ENCODE data around the gene ASTN1. TPM values are rescaled to one million over a fixed set of nuclear protein-coding genes. Genes with fewer than 3 reads are reported as not detected.

Gene ASTN1
- total RNA-seq, 1 donor from 2014 or later = not detected

GRCh38 chr1:176849281-176849680, 315.2 kb downstream of the ASTN1 start:
- Histone ChIP-seq H3K4me3 (ENCODE audit: low read depth, low read length) (no peak overlapping the region), H3K36me3 (ENCODE audit: control insufficient read depth, insufficient read depth, low read length) (no peaks in the 10 kb centered on the region), H3K27me3 (ENCODE audit: control insufficient read depth, insufficient read depth, low read length) (no peaks in the 10 kb centered on the region)
- FAIRE-seq = no peak
- DNase-seq (ENCODE audit: low read depth) = no peak
- TF ChIP-seq CTCF (IDR thresholded peaks at IDR 0.05; ENCODE audit: insufficient read depth, low read length, severe bottlenecking) = no peak

GRCh38 chr1:176847052-176847451, 317.5 kb downstream of the ASTN1 start:
- Histone ChIP-seq H3K27me3 (ENCODE audit: control insufficient read depth, insufficient read depth, low read length) (no peaks in the 10 kb centered on the region), H3K36me3 (ENCODE audit: control insufficient read depth, insufficient read depth, low read length) (no peaks in the 10 kb centered on the region), H3K4me3 (ENCODE audit: low read depth, low read length) (no peak overlapping the region)
- DNase-seq (ENCODE audit: low read depth) = no peak
- FAIRE-seq = no peak
- TF ChIP-seq CTCF (IDR thresholded peaks at IDR 0.05; ENCODE audit: insufficient read depth, low read length, severe bottlenecking) = no peak

GRCh38 chr1:176843352-176844297, 320.9 kb downstream of the ASTN1 start:
- Histone ChIP-seq H3K4me3 (ENCODE audit: low read depth, low read length) (no peak overlapping the region), H3K27me3 (ENCODE audit: control insufficient read depth, insufficient read depth, low read length) (no peaks in the 10 kb centered on the region), H3K36me3 (ENCODE audit: control insufficient read depth, insufficient read depth, low read length) (no peaks in the 10 kb centered on the region)
- DNase-seq (ENCODE audit: low read depth) = peak; percentile 24
- FAIRE-seq = no peak
- TF ChIP-seq CTCF (IDR thresholded peaks at IDR 0.05; ENCODE audit: insufficient read depth, low read length, severe bottlenecking) = peak; percentile 27

GRCh38 chr1:176841238-176841637, 323.3 kb downstream of the ASTN1 start:
- no peak for TF ChIP-seq CTCF (IDR thresholded peaks at IDR 0.05; ENCODE audit: insufficient read depth, low read length, severe bottlenecking)
- Histone ChIP-seq H3K36me3 (ENCODE audit: control insufficient read depth, insufficient read depth, low read length) (no peaks in the 10 kb centered on the region), H3K4me3 (ENCODE audit: low read depth, low read length) (no peak overlapping the region), H3K27me3 (ENCODE audit: control insufficient read depth, insufficient read depth, low read length) (no peaks in the 10 kb centered on the region)
- FAIRE-seq (no peak), DNase-seq (ENCODE audit: low read depth) (no peak)

GRCh38 chr1:176839216-176839615, 325.3 kb downstream of the ASTN1 start:
- no peak for TF ChIP-seq CTCF (IDR thresholded peaks at IDR 0.05; ENCODE audit: insufficient read depth, low read length, severe bottlenecking)
- FAIRE-seq (no peak), DNase-seq (ENCODE audit: low read depth) (no peak)
- Histone ChIP-seq H3K36me3 (ENCODE audit: control insufficient read depth, insufficient read depth, low read length) (no peaks in the 10 kb centered on the region), H3K27me3 (ENCODE audit: control insufficient read depth, insufficient read depth, low read length) (no peaks in the 10 kb centered on the region), H3K4me3 (ENCODE audit: low read depth, low read length) (no peak overlapping the region)

Data from bronchial epithelial cell (primary cell).